ENCODE results near the gene THRSP. TPM values are rescaled to one million over a fixed set of nuclear protein-coding genes. Genes with fewer than 3 reads are reported as not detected.
"Not testable (repeated sequence)": the region's sequence is repeated elsewhere in the genome, so short reads cannot be mapped to it uniquely, and the experiment has no call there.

The THRSP gene, protein sequence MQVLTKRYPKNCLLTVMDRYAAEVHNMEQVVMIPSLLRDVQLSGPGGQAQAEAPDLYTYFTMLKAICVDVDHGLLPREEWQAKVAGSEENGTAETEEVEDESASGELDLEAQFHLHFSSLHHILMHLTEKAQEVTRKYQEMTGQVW
- polyA plus RNA-seq = not detected in 3 replicates
- polyA plus RNA-seq (2011; ENCODE audit: low read depth) = not detected
- not detected in 2 replicates for polyA plus RNA-seq (2011; cell fraction: cytosol; rRNA removed)
- polyA plus RNA-seq (2011; cell fraction: nucleus; rRNA removed) = not detected in 2 replicates
- polyA plus RNA-seq (2012; ENCODE audit: low replicate concordance) = not detected in 2 replicates
- not detected in 3 replicates for polyA minus RNA-seq
- not detected for polyA minus RNA-seq (2011; cell fraction: cytosol; rRNA and poly(A)+ RNA removed)
- polyA minus RNA-seq (2011; cell fraction: nucleus; rRNA and poly(A)+ RNA removed) = not detected in 2 replicates

DNA sequence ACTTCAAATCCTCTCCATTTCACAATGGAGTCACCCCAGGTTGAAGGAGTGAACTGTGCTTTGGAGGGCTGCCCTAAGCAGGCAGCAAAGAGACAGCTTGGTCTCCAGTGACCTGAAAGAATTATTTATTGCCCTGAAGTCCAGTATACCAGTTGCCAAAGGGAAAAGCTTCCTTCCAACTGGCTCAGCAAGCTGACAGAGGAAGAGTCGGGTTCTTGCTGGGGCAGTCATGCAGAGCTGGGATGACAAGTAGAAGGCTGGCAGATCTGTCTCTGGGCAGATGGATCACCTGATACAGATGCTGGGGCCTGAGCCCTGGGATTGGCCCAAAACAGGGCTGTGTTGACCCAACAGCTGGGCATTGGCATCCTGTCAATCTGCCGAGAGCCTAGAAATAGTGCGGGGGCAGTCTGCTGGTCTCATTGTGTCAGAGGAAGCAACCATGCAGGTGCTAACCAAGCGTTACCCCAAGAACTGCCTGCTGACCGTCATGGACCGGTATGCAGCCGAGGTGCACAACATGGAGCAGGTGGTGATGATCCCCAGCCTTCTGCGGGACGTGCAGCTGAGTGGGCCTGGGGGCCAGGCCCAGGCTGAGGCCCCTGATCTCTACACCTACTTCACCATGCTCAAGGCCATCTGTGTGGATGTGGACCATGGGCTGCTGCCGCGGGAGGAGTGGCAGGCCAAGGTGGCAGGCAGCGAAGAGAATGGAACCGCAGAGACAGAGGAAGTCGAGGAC, at the start of gene THRSP:
TSS of gene THRSP (plus strand) at position 422 of the 742 bp plus-strand sequence. CDS start at position 443, 21 bp downstream.
- H3K4me3 ChIP-seq (ENCODE audit: control insufficient read depth in 2 of 3, extremely low read depth in 1 of 3, insufficient read depth in 2 of 3, low read depth in 1 of 3, low read length in 3 of 3) = no peak within 1 kb of the TSS
- no peaks in the 10 kb centered on the region for H3K9me1 ChIP-seq (ENCODE audit: control insufficient read depth, extremely low read depth, insufficient read depth, low read length)
- TF ChIP-seq, protein P1, sequence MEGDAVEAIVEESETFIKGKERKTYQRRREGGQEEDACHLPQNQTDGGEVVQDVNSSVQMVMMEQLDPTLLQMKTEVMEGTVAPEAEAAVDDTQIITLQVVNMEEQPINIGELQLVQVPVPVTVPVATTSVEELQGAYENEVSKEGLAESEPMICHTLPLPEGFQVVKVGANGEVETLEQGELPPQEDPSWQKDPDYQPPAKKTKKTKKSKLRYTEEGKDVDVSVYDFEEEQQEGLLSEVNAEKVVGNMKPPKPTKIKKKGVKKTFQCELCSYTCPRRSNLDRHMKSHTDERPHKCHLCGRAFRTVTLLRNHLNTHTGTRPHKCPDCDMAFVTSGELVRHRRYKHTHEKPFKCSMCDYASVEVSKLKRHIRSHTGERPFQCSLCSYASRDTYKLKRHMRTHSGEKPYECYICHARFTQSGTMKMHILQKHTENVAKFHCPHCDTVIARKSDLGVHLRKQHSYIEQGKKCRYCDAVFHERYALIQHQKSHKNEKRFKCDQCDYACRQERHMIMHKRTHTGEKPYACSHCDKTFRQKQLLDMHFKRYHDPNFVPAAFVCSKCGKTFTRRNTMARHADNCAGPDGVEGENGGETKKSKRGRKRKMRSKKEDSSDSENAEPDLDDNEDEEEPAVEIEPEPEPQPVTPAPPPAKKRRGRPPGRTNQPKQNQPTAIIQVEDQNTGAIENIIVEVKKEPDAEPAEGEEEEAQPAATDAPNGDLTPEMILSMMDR (optimal IDR thresholded peaks at IDR 0.05 in 1 of 3, IDR thresholded peaks at IDR 0.05 in 1 of 3, conservative IDR thresholded peaks at IDR 0.05 in 1 of 3; ENCODE audit: extremely low read depth in 1 of 3, insufficient read depth in 2 of 3, low read length in 3 of 3) = no peak
- dilution Hi-C loops (cut with MboI; ENCODE audit: extremely low pct_ligation_motif_present, low sequenced_read_pairs) = no loop called here
- no peaks in the 10 kb centered on the region for H4K20me1 ChIP-seq (ENCODE audit: control insufficient read depth, extremely low read depth, insufficient read depth, low read length)
- H3K27me3 ChIP-seq (ENCODE audit: control insufficient read depth, extremely low read depth, insufficient read depth, low read length) = no peaks in the 10 kb centered on the region
- no peaks in the 10 kb centered on the region for H3K9me3 ChIP-seq (ENCODE audit: control insufficient read depth, low read depth, low read length)
- no peaks in the 10 kb centered on the region for H3K4me1 ChIP-seq (ENCODE audit: control insufficient read depth, extremely low read depth, insufficient read depth, low read length)
- no peak within 1 kb of the TSS for H3K4me2 ChIP-seq (ENCODE audit: control insufficient read depth, extremely low read depth, insufficient read depth, low read depth, low read length)
- H3K79me2 ChIP-seq (ENCODE audit: control insufficient read depth, insufficient read depth, low read length) = no peaks in the 10 kb centered on the region
- no peak within 1 kb of the TSS for H3K27ac ChIP-seq (ENCODE audit: control insufficient read depth, insufficient read depth, low read length)
- H3K36me3 ChIP-seq (ENCODE audit: control insufficient read depth in 2 of 2, extremely low read depth in 1 of 2, insufficient read depth in 2 of 2, low read length in 2 of 2) = peaks cover 0 to 5% of the 10 kb centered on the region in 2 experiments
- no peak for DNase-seq (ENCODE audit: low read depth, low spot score)
- H2AFZ ChIP-seq (ENCODE audit: control insufficient read depth, low read length) = no peak within 1 kb of the TSS
- FAIRE-seq = no peak
- no peak within 1 kb of the TSS for H3K9ac ChIP-seq (ENCODE audit: control insufficient read depth, extremely low read depth, insufficient read depth, low read length)

DNA sequence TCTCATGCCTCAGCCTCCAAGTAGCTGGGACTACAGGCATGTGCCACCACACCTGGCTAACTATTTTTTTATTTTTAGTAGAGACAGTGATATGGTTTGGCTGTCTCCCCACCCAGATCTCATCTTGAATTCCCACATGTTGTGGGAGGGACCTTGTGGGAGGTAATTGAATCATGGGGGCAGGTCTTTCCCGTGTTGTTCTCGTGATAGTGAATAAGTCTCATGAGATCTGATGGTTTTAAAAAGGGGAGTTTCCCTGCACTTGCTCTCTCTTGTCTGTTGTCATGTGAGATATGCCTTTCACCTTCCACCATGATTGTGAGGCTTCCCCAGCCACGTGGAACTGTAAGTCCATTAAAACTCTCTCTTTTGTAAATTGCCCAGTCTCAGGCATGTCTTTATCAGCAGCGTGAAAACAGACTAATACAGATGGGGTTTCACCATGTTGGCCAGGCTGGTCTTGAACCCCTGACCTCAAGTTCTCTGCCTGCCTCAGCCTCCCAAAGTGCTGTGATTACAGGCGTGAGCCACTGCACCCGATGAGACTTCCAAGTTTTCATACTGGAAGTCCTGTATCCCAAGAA, 48.6 kb upstream of the THRSP start:
- H3K9ac ChIP-seq (ENCODE audit: control insufficient read depth, extremely low read depth, insufficient read depth, low read length); H3K27ac ChIP-seq (ENCODE audit: control insufficient read depth, insufficient read depth, low read length); H3K79me2 ChIP-seq (ENCODE audit: control insufficient read depth, insufficient read depth, low read length); DNase-seq (ENCODE audit: low read depth, low spot score); H3K9me3 ChIP-seq (ENCODE audit: control insufficient read depth, low read depth, low read length); H3K4me2 ChIP-seq (ENCODE audit: control insufficient read depth, extremely low read depth, insufficient read depth, low read depth, low read length); H4K20me1 ChIP-seq (ENCODE audit: control insufficient read depth, extremely low read depth, insufficient read depth, low read length); H3K4me1 ChIP-seq (ENCODE audit: control insufficient read depth, extremely low read depth, insufficient read depth, low read length); H3K4me3 ChIP-seq (ENCODE audit: control insufficient read depth in 2 of 3, extremely low read depth in 1 of 3, insufficient read depth in 2 of 3, low read depth in 1 of 3, low read length in 3 of 3); H3K36me3 ChIP-seq (ENCODE audit: control insufficient read depth in 2 of 2, extremely low read depth in 1 of 2, insufficient read depth in 2 of 2, low read length in 2 of 2); dilution Hi-C loops (cut with MboI; ENCODE audit: extremely low pct_ligation_motif_present, low sequenced_read_pairs); FAIRE-seq; H3K9me1 ChIP-seq (ENCODE audit: control insufficient read depth, extremely low read depth, insufficient read depth, low read length); H2AFZ ChIP-seq (ENCODE audit: control insufficient read depth, low read length); H3K27me3 ChIP-seq (ENCODE audit: control insufficient read depth, extremely low read depth, insufficient read depth, low read length): not testable (repeated sequence)
